ENCODE data around the gene SZRD1. TPM values are rescaled to one million over a fixed set of nuclear protein-coding genes. Genes with fewer than 3 reads are reported as not detected.

The SZRD1 gene
- total and polyA plus RNA-seq, 9 of the 15 experiments (the other 6 are each of a cell fraction or from before 2014, with no cell fraction given) = 3.9 to 149 (median 82.5) TPM

GRCh38 chr1:16366722-16367257 is at the start of gene SZRD1 (continued):
- no peak for TF ChIP-seq BCLAF1 (IDR thresholded peaks at IDR 0.05; ENCODE audit: borderline replicate concordance in 1 of 2, control insufficient read depth in 1 of 2, low read depth in 2 of 2, low read length in 1 of 2)
- no peak for TF ChIP-seq BRD4 (IDR thresholded peaks at IDR 0.05)
- TF ChIP-seq PTTG1 (tag; IDR thresholded peaks at IDR 0.05; ENCODE audit: low read depth) = no peak
- TF ChIP-seq SMARCA4 (IDR thresholded peaks at IDR 0.05) = no peak
- TF ChIP-seq GMEB1 (CRISPR knock-in tag; IDR thresholded peaks at IDR 0.05) = peak; percentile 79
- TF ChIP-seq NEUROD1 (IDR thresholded peaks at IDR 0.05; ENCODE audit: borderline replicate concordance, low read depth, low read length, partially characterized antibody) = peak; percentile 28
- TF ChIP-seq NFIX (CRISPR knock-in tag; IDR thresholded peaks at IDR 0.05; ENCODE audit: low read depth) = no peak
- no peak for TF ChIP-seq BRD9 (IDR thresholded peaks at IDR 0.05; ENCODE audit: low read depth, partially characterized antibody)
- peak; percentile 83 for TF ChIP-seq TBP (optimal IDR thresholded peaks at IDR 0.05; ENCODE audit: low read depth, low read length)
- TF ChIP-seq KAT7 (CRISPR knock-in tag; IDR thresholded peaks at IDR 0.05; ENCODE audit: borderline replicate concordance) = no peak
- peak; percentile 84; the same call in 1 of the 2 replicates for TF ChIP-seq ZNF589 (CRISPR knock-in tag; IDR thresholded peaks at IDR 0.05; ENCODE audit: low read depth)
- no peak for TF ChIP-seq MTA3 (IDR thresholded peaks at IDR 0.05; ENCODE audit: borderline replicate concordance)
- no peak for TF ChIP-seq THRB (CRISPR knock-in tag; conservative IDR thresholded peaks at IDR 0.05)
- no peak for TF ChIP-seq CREB5 (CRISPR knock-in tag; IDR thresholded peaks at IDR 0.05)
- 0 out of 2 replicates have a peak, but pooled peaks have one; percentile 21 for TF ChIP-seq E2F1 (CRISPR knock-in tag; IDR thresholded peaks at IDR 0.05)
- peak; percentile 64 for TF ChIP-seq ZNF239 (CRISPR knock-in tag; IDR thresholded peaks at IDR 0.05)
- peak; percentile 100 for TF ChIP-seq YY1 (IDR thresholded peaks at IDR 0.05; ENCODE audit: borderline replicate concordance in 1 of 3, control insufficient read depth in 1 of 3, extremely low read depth in 1 of 3, insufficient read depth in 3 of 3, insufficient read length in 1 of 3, insufficient replicate concordance in 2 of 3, low read depth in 1 of 3, low read length in 2 of 3)
- peak; percentile 50; the same call in 1 of the 2 replicates for TF ChIP-seq ZNF311 (CRISPR knock-in tag; IDR thresholded peaks at IDR 0.05)
